NCI-H1417 (cell line): ENCODE results near the gene SPCS1.
"Not testable (repeated sequence)": the region's sequence is repeated elsewhere in the genome, so short reads cannot be mapped to it uniquely, and the experiment has no call there.

Experiments used
- DNase-seq, 3 experiments: peaks; one replicate each; lab custom pipeline; 2025; lab: John Stamatoyannopoulos, UW

Gene SPCS1

DNA sequence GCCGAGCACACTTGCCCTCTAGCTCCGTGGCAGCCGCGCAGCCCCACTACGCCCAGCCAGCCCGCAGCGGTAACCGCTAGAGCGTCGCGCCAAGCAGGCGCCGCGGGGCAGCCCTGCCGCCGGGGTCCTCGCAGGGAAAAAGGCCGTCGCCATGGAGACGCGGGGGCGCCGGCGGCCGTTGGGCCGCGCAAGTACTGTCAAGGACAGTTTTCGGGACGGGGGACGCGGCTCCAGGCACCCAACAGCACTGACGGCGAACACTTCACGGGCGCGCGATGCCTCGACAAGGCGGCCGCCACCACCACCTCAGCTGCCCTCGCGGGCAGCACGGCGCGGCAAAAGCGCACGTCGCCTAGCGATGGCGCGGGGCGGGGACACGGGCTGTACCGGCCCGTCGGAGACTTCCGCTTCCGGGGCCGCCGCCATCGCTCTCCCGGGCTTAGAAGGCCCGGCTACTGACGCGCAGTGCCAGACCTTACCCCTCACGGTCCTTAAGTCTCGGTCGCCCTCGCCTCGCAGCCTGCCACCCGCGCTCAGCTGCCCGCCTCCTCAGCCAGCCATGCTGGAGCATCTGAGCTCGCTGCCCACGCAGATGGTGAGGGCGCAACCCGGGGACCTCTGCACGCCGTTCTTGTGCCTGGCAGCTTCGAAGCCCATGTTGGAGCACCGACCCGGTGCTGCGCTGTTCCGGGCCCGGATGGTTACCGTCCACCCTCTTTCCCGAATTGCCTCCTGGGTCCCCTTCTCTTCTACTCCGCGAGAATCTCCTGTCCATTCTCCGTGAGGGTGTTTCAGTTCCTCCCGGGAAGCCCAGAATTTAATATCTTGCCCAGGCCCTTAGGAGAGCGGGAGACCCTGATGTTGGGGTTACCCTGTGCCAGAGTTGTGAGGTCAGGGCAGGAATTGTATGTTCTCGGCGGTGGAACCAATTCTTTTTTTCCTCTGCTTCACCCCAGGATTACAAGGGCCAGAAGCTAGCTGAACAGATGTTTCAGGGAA lies at the start of gene SPCS1, which contains the start of gene GLT8D1:
TSS of gene SPCS1 (plus strand) at position 419 of the 999 bp plus-strand sequence. CDS start at position 560, 141 bp downstream.
TSS of gene GLT8D1 (minus strand) at position 104 of the 999 bp plus-strand sequence. CDS start 5,331 bp downstream, outside the sequence.
- peak; percentile 76 to 90 (median 90) for DNase-seq

DNA sequence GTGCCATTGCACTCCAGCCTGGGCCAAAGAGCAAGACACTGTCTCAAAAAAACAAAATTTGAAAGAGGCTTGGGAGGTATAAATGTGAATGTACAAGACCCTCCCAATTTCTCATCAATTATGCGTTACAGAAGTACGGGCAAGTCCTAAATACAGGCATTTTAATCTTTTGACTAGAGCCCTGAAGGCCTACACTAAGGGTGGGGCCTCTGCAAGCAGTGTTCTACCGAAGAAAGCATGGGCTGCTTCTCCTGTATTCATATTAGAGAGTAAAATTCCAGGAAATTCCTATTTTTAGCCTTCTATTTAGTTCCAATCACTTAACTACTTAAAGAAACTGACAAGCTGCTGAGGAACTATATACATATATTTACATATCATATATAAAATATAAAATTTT lies 45.9 kb upstream of the SPCS1 start:
- DNase-seq, result no peak

DNA sequence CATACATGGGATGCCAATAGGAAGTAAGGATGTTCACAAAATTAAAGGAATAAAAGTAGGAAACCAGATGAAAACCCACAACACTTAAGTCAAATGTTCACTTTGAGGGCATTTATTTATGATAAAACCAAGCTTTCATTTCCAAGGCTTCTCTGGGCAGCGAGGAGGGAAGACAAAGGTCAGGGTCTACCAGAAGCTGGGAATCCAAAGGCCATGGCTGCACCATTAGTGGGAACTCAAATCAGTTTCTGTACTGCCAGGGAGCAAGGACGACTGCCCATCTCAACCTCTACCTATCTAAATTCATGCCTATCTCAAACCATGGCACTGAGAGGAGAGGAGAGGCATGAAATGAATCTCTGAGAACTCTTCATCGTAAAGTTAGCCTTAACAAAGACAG lies 42.8 kb upstream of the SPCS1 start:
- DNase-seq, result no peak

DNA sequence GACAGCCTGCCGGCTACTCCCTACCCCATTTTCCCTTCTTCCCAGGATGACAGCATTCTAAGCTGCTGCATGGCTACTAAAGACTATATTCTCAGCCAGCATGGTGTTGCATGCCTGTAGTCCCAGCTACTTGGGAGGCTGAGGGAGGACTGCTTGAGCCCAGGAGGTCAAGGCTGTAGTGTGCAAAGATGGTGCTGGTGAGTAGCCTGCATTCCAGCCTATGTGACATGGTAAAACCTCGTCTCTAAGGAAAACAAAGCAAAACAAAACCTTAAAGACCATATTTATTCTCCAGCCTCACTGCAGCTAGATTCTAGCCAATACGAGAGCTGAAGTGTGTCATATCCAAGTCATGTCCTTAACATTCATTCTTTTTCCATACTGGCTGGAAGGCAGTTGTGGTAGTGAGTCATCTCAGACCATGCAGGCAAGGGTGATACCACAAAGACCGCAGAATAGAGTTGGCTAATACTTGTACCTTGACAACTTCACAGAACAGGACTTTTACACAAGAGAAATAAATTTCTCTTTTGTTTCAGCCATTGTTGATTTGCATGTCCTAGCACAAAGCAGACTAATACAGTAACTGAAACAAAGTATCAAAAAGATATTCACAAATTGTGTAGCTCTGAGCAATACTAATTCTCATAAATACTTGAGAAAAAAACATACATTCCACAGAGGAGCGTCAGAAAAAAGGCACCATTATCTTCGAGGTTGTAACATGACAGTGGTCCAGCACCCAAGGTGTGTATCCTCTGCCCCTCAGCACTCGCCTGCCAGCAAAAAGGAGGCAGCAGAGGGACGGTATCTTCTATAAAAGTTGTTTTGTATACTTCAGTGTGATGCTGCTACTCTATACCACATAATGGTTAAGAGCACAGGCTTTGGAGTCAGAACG lies 35.0 kb upstream of the SPCS1 start:
- no peak for DNase-seq

DNA sequence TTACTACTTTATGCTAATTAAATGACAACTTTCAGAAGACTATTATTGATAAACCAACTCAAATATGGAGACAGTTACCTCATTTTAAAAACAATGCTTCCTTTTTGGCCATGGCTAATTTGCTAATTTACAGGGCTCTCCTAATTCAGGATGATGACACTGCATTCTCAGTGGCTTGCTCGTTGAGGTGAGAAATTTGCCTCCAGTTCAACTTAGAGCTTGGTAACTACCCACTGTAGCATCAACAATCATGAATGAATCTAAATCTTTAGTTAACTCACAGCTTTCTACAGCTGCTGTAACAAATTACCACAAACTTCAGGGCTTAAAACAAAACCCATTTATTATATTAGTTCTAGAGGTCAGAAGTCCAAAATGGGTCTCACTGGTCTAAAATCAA lies 34.2 kb upstream of the SPCS1 start:
- no peak for DNase-seq

DNA sequence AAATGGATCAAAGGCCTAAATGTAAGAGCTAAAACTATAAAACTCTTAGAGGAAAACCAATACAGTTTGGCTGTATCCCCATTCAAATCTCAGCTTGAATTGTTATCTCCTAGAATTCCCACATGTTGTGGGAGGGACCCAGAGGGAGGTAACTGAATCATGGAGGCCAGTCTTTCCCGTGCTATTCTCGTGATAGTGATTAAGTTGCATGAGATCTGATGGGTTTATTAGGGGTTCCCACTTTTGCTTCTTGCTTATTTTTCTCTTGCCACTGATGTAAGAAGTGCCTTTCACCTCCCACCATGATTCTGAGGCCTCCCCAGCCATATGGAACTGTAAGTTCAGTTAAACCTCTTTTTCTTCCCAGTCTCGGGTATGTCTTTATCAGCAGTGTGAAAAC lies 29.7 kb upstream of the SPCS1 start:
- DNase-seq, result not testable (repeated sequence)

DNA sequence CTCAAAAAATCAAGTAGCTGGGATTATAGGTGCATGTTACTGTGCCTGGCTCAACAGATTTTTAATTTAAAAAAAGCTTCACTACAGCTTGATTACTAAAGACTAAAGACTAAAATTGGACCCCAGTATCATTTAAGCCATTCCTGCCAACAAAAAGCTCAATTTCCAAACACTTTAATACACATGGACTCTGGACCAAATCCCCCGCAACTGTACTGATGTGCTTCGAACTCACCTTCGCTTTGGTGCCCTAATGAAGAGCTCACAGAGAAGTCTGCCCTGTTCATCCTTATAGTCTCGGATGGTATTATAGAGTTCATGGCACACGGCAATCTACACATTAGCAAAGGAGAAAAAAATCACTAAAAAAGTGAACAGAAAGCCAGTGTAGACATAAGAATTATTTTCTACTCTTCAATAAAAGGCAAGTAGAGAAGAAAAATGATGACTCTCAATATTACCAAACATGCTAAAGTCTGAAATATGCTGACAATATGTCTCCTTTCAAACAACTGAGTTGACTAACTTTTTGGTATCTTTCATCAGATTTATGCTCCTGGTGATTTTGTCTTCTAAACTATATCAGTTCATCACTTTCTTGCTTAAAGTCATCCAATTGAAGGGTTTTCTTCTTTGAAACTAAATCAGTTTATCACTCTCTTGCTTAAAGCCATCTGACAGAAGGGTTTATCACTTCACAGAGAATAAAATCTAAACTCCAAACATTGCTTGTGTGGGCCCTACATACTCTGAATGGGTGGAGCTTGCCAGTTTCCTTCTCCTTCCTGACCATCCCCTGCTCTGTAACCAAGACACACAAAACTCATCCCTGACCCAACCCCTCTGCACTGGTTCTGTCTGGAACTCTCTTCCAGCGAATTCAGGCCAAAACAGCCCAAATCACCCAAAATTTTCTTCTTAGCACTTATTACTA lies 27.4 kb upstream of the SPCS1 start:
- DNase-seq, result no peak

DNA sequence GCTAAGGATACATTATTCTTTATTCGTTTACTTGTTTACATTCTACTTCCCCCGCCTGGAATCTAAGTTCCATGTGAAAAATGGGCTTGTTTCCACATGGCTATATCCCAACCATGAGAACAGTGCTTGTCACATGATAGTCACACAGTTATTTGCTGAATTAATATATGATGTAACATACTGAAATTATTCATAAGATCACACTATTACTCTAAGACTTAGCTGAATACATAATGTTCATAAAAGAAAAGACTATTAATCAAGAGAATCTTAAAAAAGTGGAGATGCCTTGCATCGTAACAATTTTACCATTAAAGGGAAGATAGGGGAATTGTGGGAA lies 26.7 kb upstream of the SPCS1 start:
- DNase-seq, result no peak

DNA sequence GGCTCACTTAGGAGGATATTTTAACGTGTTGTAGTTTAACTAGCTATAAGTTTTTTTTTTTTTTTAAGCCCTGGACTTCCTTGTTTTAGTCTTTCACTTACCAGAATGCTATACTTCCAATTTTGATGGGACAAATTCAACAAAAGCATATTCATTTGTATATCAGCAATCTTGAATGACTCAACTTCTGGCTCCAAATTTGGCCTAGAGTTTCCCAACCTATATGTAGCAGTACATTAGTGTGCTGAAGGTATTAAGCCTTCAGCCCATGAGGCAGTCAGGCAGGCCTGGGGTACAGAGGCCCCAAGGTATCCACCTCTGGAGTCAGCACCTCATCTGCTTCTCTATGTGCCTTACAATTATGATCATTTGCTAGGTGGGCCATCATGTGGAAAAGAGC lies 26.1 kb upstream of the SPCS1 start:
- DNase-seq, result no peak

DNA sequence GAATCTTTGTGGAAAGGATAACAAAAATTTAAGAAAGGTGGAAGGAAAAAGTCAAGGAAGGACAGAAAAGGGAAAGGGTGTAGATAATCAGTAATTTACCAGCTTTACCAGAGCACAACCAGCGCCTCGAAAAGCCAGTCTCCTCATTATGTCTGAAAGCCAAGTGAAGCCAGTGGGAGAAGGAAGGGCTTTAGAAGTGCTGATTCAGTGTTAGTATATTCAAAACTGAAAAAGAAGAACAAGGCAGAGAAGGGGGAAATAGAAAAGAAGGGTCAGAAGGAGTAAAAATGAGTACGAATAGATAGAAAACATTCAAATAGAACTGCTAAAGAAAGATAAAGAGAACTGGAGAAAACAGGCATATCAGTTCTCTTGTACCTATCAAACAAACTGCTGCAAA lies 24.3 kb upstream of the SPCS1 start:
- DNase-seq, result no peak

DNA sequence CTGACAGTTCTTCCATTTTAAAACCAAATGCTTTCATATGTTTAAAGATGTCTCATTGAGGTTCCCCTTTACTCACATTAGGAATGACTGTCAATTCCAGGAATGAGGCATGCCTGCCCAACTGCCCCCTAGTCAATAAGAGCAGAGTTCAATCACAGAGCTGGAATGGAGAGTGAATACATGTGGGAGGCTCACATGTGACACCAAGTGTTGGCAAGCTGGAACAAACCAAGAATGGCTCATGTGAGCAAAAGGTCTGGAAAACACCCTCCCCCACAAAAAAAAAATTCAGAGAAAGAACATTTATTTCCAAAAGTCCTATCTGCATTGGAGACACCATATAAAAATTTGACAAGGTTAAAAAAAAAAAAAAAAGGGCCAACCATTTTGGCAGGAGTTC lies 23.9 kb upstream of the SPCS1 start:
- no peak for DNase-seq

DNA sequence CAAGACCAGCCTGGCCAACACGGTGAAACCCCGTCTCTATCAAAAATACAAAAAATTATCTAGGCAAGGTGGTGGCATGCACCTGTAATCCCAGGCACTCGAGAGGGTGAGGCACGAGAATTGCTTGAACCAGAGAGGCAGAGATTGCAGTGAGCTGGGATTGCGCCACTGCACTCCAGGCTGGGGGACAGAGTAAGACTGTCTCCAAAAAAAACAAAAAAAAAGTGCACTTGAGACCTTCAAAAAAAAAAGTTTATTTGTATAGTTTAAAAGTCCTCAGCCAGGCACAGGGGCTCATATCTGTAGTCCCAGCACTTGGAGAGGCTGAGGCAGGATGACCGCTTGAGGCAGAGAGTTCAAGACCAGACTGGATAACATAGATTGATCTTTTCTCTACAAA lies 22.3 kb upstream of the SPCS1 start:
- DNase-seq, result no peak

DNA sequence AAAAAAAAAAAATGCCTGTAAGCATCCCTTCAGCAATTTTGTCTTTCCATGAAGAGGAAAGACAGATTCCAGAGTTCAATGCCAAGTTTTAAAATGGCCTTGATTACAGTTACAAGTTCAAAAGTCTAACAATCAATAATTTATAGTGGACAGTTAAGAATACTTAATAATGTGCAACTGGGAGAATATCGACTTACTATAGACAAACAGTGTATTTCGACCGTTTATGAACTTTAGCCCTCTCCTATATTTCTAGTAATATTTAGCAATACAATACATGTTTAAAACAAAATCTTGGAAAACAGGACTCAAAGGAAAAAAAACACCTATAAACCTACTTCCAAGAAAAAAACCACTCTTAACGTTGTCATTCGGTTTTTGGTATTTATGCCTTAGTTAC lies 21.7 kb upstream of the SPCS1 start:
- no peak for DNase-seq

DNA sequence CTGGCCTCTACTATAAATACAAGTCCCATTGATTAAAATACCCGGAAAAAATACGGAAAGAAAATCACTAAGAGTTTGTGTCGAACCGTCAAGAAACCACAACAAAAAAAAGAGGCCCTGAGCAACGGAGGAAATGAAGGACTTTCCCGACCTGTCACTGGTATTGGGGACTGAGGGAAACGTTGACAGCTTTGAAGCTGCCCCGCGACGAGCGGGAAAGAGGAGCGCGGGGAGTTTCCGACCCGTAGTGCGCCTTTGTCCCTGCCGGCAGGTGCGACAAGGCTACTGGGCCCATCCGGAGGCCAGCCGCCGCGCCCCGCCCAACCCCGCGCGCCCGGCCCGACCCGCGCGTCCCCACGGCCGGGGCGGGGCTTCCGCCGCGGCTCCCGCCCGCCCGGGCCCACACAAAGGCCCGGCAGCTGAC lies 20.6 kb upstream of the SPCS1 start:
- DNase-seq, result peak; percentile 76 to 87 (median 86)

DNA sequence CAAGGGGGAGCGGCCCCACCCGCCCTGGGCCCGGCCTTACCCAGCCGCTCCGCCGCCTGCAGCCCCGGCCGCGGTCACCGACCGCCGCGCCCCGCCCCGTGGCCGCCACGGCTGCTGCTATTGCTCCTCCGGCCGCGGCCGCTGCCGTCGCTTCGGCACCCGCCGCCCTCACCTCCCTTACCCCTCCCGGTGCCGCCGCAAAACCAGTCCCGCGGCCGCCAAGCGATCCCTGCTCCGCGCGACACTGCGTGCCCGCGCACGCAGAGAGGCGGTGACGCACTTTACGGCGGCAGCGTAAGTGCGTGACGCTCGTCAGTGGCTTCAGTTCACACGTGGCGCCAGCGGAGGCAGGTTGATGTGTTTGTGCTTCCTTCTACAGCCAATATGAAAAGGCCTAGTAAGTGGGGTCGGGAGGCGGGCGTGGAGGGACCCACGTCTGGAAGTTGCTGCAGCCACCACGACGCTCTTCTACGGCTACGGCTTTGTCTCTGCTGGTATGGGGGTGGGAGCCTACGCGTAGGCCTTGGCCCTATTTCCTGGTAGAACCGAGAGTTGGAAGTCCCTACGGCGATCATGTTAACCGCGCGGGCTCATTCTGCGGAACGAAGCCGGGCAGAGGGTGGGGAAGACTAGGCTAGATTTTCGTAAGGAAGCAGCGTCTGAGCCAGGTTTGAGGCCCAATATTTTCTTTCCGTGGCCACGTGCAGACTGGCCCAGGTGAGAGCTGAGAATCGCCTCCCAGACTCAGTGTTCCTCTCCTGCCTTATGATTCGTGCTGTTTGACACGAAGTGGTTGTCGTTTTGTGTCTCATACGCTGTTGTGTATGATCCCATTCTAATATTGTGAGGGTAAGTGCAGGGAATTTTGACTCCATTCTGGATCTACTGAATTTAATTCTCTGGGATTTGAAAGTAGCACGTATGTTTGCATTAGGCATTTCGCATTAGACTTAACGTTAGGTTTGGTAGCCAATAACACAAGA lies 19.9 kb upstream of the SPCS1 start, which contains the start of the genes GNL3 and PBRM1:
TSS of gene GNL3 (plus strand) at position 324 of the 983 bp plus-strand sequence. CDS start at position 385, 61 bp downstream.
TSS of gene PBRM1 (minus strand) at position 205 of the 983 bp plus-strand sequence.
- peak; percentile 90 to 94 (median 94) for DNase-seq

DNA sequence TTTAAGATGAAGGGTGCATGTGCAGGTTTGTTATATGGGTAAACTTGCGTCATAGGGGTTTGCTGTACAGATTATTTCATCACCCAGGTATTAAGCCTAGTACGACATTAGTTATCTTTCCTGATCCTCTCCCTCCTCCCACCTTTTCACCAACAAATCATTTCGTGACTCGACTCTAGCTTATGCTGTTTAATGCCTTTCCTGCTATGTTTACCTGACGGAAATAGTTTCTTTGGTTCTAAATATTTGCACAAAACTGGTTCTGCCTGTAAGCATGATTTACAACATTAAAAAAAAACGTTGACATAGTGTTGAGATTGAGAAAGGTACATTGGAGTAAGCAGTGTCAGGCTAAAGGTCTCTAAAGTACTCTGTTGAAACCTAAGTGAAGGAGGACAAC lies 17.6 kb upstream of the SPCS1 start:
- no peak for DNase-seq

DNA sequence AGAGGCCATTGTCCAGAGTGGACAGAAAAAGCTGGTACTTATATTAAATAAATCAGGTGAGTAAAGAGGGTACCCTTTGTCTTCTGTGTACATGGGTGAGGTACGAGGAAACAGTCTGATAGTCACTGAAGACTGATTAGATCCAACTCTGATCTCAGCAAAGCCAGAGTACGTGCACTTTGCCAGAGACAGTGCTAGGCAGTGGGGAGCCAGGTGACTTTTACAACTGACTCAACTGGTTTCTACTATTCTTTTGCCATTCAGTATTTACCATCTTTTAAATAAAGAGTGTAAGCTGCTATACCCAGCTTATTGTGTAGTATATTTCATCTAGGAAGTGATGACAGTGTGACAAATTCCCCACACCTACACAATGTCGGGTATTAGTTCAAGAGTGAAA lies 16.8 kb upstream of the SPCS1 start:
- no peak for DNase-seq

DNA sequence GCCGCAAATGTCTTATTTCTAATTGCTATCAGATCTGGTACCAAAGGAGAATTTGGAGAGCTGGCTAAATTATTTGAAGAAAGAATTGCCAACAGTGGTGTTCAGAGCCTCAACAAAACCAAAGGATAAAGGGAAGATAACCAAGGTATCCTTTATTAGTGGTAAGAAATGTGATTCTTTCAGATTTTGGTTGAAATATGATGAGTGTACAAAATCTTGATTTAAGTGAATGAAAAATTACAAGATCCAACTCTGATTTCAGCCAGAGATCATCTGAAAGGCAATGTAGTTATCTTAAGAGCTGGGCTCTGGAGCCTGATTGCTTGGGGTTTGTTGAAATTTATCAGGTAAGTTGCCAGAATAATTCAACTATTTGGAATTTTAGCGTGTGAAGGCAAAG lies 15.3 kb upstream of the SPCS1 start:
- no peak for DNase-seq

DNA sequence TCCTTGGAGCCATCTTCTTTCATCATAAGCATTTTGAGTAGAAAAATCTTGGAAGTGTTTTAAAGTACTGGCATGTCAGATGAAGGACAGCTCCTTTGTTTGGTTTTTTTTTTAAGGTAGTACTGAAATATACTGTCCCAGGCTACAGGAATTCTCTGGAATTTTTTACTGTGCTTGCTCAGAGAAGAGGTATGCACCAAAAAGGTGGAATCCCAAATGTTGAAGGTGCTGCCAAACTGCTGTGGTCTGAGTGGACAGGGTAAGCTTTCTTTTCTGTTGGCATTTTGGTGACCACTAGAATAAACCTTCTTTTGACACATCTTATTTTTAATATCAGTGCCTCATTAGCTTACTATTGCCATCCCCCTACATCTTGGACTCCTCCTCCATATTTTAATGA lies 12.8 kb upstream of the SPCS1 start:
- no peak for DNase-seq
